CD4-positive, CD25-positive, alpha-beta regulatory T cell (primary cell): ENCODE results near the gene SEH1L. TPM values are rescaled to one million over a fixed set of nuclear protein-coding genes. Genes with fewer than 3 reads are reported as not detected.
"Not testable (repeated sequence)": the region's sequence is repeated elsewhere in the genome, so short reads cannot be mapped to it uniquely, and the experiment has no call there.

Source experiments
- ATAC-seq, 2 donors: fragments of 150-1000 bp; cut with Tn5 transposase; one replicate each; pipeline ENCODE4 v1.10.0; 2021; ENCODE audit warnings: low read depth in 2 of 2, moderate number of reproducible peaks in 2 of 2, moderate library complexity in 1 of 2
- DNase-seq, 3 donors: peaks; one replicate each; pipeline versions ENCODE4 v3.0.0 to v3.0.0-alpha.2; 2012 to 2022; ENCODE audit warnings: mixed read lengths in 1 of 3
- H3K27ac ChIP-seq: one replicate; pipeline ENCODE4 v1.7.0; 2013; ENCODE audit warnings: mild to moderate bottlenecking, low read length; ENCODE audit not compliant: insufficient read depth, poor library complexity, severe bottlenecking
- H3K27me3 ChIP-seq: one replicate; pipeline ENCODE4 v1.7.0; 2013; ENCODE audit warnings: low read length; ENCODE audit not compliant: control insufficient read depth, insufficient read depth
- H3K36me3 ChIP-seq: one replicate; pipeline ENCODE4 v1.7.0; 2013; ENCODE audit warnings: mild to moderate bottlenecking, low read length, moderate library complexity; ENCODE audit not compliant: control insufficient read depth, insufficient read depth
- H3K4me1 ChIP-seq: 2 replicates; pipeline ENCODE4 v1.7.0; 2013; ENCODE audit warnings: mild to moderate bottlenecking, low read length; ENCODE audit not compliant: insufficient read depth, control insufficient read depth, poor library complexity, severe bottlenecking
- H3K4me3 ChIP-seq: one replicate; pipeline ENCODE4 v1.7.0; 2013; ENCODE audit warnings: low read depth, mild to moderate bottlenecking, low read length, moderate library complexity
- H3K9me3 ChIP-seq, 2 experiments: 1 replicate in 1 of 2; 2 replicates in 1 of 2; pipeline ENCODE4 v1.7.0; 2013; ENCODE audit warnings: low read length in 2 of 2, mild to moderate bottlenecking in 1 of 2, moderate library complexity in 1 of 2; ENCODE audit not compliant: control insufficient read depth in 2 of 2
- H3K27ac Mint-ChIP-seq, 3 donors: one replicate each; pipeline ENCODE4 v1.8.0; 2020 to 2022; ENCODE audit warnings: mild to moderate bottlenecking in 3 of 3, mixed read lengths in 3 of 3, moderate library complexity in 2 of 3
- H3K27me3 Mint-ChIP-seq: one replicate; pipeline ENCODE4 v1.8.0; 2022; ENCODE audit warnings: mild to moderate bottlenecking, mixed read lengths
- H3K36me3 Mint-ChIP-seq: one replicate; pipeline ENCODE4 v1.8.0; 2020; ENCODE audit warnings: mixed read lengths
- H3K4me1 Mint-ChIP-seq, 4 donors: one replicate each; pipeline ENCODE4 v1.8.0; 2020 to 2022; ENCODE audit warnings: mixed read lengths in 4 of 4, mild to moderate bottlenecking in 1 of 4
- H3K4me3 Mint-ChIP-seq, 4 donors: one replicate each; pipeline ENCODE4 v1.8.0; 2020 to 2022; ENCODE audit warnings: mild to moderate bottlenecking in 4 of 4, mixed read lengths in 4 of 4, moderate library complexity in 3 of 4
- H3K9me3 Mint-ChIP-seq, 7 donors: one replicate each; pipeline ENCODE4 v1.8.0; 2020 to 2022; ENCODE audit warnings: mixed read lengths in 7 of 7, mild to moderate bottlenecking in 3 of 7, moderate library complexity in 2 of 7
- polyA plus RNA-seq, 4 donors: library from polyadenylated mRNA; unstranded; fragments of 300-500 nt; fragmentation: Illumina TruSeq; gene quantifications; one replicate each; pipeline ENCODE4 v1.2.3, GENCODE V29; 2021
- total RNA-seq: library from RNA; stranded (reverse); gene quantifications from one replicate; pipeline ENCODE4 v1.2.3, GENCODE V29; 2022

The SEH1L gene, protein sequence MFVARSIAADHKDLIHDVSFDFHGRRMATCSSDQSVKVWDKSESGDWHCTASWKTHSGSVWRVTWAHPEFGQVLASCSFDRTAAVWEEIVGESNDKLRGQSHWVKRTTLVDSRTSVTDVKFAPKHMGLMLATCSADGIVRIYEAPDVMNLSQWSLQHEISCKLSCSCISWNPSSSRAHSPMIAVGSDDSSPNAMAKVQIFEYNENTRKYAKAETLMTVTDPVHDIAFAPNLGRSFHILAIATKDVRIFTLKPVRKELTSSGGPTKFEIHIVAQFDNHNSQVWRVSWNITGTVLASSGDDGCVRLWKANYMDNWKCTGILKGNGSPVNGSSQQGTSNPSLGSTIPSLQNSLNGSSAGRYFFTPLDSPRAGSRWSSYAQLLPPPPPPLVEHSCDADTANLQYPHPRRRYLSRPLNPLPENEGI
- 22.0 TPM for total RNA-seq
- polyA plus RNA-seq, result 10 to 100 TPM; 24.2 to 33.1 (median 26.5) TPM

DNA sequence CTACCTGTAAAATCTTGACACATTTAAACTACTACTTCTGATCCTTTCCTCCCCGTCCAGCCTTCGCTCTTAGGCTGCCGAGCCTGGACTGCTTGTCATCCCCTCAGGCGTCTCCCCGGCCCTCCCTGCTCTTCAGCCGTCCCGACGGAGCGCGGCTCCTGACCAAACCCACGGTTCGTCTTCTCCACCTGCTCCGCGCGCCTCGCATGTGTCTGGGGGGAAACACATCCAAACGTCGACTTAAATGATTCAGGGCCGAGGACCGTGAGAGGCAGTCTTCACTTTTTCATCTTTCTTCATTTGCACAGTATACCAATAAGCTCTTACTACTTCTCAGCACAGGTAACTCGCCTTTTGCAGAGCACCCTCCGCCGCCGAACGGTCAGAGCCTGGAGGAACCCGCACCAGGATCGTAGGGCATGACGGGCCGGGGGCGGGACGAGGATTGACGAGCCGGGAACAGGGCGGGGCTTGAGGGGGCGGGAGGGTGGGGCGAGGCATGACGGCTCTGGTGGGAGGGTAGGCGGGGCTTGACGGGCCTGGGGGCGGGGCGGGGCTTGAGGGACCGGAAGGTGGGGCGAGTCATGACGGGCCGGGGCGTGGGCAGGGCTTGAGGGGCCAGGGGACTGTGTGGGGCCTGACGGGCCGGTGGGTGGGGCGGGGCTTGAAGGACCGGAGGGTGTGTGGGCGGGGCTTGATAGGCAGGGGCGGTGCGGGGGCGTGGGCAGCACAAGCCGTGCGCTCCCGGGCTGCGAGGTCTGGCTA, at the start of gene SEH1L:
Gene SEH1L (plus strand): TSS at position 727 of the 765 bp plus-strand sequence. CDS start 111 bp downstream, outside the sequence.
- Histone ChIP-seq H3K9me3 (no peaks in the 10 kb centered on the region), H3K4me3 (peak within 1 kb of the TSS; percentile 78), H3K36me3 (no peaks in the 10 kb centered on the region), H3K27ac (peak within 1 kb of the TSS; percentile 96), H3K4me1 (peaks cover 17% of the 10 kb centered on the region), H3K27me3 (no peaks in the 10 kb centered on the region)
- H3K4me1 Mint-ChIP-seq, result peaks cover 9 to 49% (median 22%) of the 10 kb centered on the region in 4 donors
- H3K27me3 Mint-ChIP-seq, result peaks cover 7% of the 10 kb centered on the region
- H3K36me3 Mint-ChIP-seq, result no peaks in the 10 kb centered on the region
- no peaks in the 10 kb centered on the region for H3K9me3 Mint-ChIP-seq
- ATAC-seq (peak; percentile 86 to 87), DNase-seq (peak; percentile 98)
- peak within 1 kb of the TSS; percentile 93 to 98 (median 96) for H3K4me3 Mint-ChIP-seq
- H3K27ac Mint-ChIP-seq, result peak within 1 kb of the TSS; percentile 98 to 100 (median 99)

DNA sequence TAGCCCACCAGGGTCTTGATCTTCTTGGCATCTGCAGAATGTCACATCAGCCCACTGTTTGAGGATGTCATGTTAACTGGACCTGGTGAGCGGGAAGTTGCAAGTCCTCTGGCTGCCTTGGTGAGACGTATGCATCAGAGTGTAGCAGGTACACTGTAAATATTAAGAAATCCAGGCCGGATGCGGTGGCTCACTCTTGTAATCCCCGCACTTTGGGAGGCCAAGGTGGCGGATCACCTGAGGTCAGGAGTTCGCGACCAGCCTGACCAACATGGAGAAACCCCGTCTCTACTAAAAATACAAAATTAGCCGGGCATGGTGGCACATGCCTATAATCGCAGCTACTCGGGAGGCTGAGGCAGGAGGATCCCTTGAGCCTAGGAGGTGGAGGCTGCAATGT, 46.6 kb upstream of the SEH1L start:
- not testable (repeated sequence) for ATAC-seq, H3K36me3 ChIP-seq, H3K4me3 Mint-ChIP-seq, H3K9me3 Mint-ChIP-seq, H3K27me3 ChIP-seq, H3K9me3 ChIP-seq, H3K27ac ChIP-seq, H3K36me3 Mint-ChIP-seq, H3K4me1 ChIP-seq, H3K4me3 ChIP-seq, H3K27ac Mint-ChIP-seq, H3K4me1 Mint-ChIP-seq, DNase-seq
- H3K27me3 Mint-ChIP-seq, result peaks cover 25% of the 10 kb centered on the region

DNA sequence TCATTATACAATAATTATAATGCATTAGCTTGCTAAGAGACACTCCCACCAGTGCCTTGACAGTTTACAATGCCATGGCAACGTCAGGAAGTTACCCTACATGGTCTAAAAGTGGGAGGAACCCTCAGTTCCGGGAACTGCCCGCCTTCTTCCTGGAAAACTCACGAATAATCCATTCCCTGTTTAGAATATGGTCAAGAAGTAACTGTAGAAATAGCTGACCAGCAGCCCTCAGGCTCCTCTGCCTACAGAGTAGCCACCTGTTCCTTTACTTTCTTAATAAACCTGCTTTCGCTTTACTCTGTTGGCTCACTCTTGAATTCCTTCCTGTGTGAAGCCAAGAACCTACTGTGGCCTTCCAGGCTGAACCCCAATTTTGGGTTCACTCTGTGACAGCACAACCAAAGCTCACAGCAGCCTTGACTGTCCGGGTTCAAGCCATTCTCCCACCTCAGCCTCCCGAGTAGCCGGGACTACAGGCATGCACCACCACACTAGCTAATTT, 43.7 kb upstream of the SEH1L start:
- Mint-ChIP-seq H3K36me3 (no peaks in the 10 kb centered on the region), H3K4me1 (peaks cover 4 to 9% (median 6%) of the 10 kb centered on the region in 4 donors), H3K27me3 (peaks cover 18% of the 10 kb centered on the region), H3K27ac (peak overlapping the region in 2 of 3 donors; percentile 80 to 87), H3K9me3 (no peaks in the 10 kb centered on the region), H3K4me3 (peak overlapping the region in 2 of 4 donors; percentile 41 to 76)
- Histone ChIP-seq H3K9me3 (no peaks in the 10 kb centered on the region), H3K27ac (peak overlapping the region; percentile 1), H3K4me3 (peak overlapping the region; percentile 52), H3K4me1 (peaks cover 3% of the 10 kb centered on the region), H3K36me3 (no peaks in the 10 kb centered on the region), H3K27me3 (peaks cover 4% of the 10 kb centered on the region)
- peak in 1 of 3 donors; percentile 89 for DNase-seq
- ATAC-seq, result peak; percentile 56 to 58

DNA sequence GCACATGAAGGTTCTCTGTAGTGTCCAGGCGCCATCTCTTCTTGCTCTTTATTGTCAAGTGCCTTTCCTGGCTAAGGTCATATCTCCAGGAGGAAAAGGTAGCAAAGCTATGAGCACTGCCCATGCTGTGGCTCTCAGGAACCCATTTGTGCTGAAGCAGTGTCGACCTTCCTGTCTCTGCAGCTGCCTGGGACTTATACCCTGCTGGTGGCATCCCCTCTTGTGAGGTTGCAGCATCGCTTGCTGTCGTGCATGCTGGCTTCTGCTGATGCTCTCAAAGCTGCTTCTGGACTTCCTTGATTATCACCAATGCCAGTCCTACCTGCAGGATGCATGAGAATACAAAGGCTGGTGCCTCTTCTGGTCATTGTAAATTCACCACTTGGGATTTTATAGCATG, 41.7 kb upstream of the SEH1L start:
- Mint-ChIP-seq H3K27me3 (peaks cover 17% of the 10 kb centered on the region), H3K36me3 (no peaks in the 10 kb centered on the region), H3K27ac (no peak overlapping the region), H3K4me1 (peaks cover 4 to 13% (median 9%) of the 10 kb centered on the region in 4 donors), H3K4me3 (no peak overlapping the region), H3K9me3 (peaks cover 0 to 2% (median 0%) of the 10 kb centered on the region in 7 donors)
- H3K27ac ChIP-seq, result no peak overlapping the region
- no peaks in the 10 kb centered on the region for H3K9me3 ChIP-seq
- ATAC-seq (no peak), DNase-seq (no peak)
- H3K4me1 ChIP-seq, result peaks cover 10% of the 10 kb centered on the region
- H3K27me3 ChIP-seq, result peaks cover 4% of the 10 kb centered on the region
- no peaks in the 10 kb centered on the region for H3K36me3 ChIP-seq
- H3K4me3 ChIP-seq, result no peak overlapping the region

DNA sequence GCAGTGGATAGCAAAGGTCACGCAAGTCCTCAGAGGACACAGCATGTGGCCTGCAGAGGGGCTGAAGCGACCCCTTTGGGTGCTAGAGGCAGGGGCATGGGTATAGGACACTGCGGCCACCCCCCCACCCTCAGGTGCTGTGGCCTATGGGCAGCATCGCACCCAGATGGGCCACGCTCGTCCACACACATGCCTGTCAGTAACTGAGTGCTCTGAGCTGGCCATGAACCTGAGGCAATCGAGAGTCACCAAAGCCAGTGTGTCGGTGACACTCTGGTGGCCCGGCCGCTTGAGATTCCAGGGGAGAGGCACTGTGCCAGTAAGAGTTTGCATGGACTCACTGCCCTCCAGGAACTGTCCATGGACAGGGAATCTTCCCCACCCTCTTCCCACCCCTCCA, 41.0 kb upstream of the SEH1L start:
- DNase-seq (no peak), ATAC-seq (no peak)
- H3K4me3 Mint-ChIP-seq, result no peak overlapping the region
- Histone ChIP-seq H3K9me3 (no peaks in the 10 kb centered on the region), H3K27me3 (peaks cover 4% of the 10 kb centered on the region), H3K4me1 (peaks cover 13% of the 10 kb centered on the region), H3K4me3 (no peak overlapping the region), H3K36me3 (no peaks in the 10 kb centered on the region), H3K27ac (no peak overlapping the region)
- H3K4me1 Mint-ChIP-seq, result peaks cover 4 to 15% (median 9%) of the 10 kb centered on the region in 4 donors
- no peaks in the 10 kb centered on the region for H3K36me3 Mint-ChIP-seq
- no peak overlapping the region for H3K27ac Mint-ChIP-seq
- H3K9me3 Mint-ChIP-seq, result peaks cover 0 to 2% (median 0%) of the 10 kb centered on the region in 7 donors
- H3K27me3 Mint-ChIP-seq, result peaks cover 17% of the 10 kb centered on the region

DNA sequence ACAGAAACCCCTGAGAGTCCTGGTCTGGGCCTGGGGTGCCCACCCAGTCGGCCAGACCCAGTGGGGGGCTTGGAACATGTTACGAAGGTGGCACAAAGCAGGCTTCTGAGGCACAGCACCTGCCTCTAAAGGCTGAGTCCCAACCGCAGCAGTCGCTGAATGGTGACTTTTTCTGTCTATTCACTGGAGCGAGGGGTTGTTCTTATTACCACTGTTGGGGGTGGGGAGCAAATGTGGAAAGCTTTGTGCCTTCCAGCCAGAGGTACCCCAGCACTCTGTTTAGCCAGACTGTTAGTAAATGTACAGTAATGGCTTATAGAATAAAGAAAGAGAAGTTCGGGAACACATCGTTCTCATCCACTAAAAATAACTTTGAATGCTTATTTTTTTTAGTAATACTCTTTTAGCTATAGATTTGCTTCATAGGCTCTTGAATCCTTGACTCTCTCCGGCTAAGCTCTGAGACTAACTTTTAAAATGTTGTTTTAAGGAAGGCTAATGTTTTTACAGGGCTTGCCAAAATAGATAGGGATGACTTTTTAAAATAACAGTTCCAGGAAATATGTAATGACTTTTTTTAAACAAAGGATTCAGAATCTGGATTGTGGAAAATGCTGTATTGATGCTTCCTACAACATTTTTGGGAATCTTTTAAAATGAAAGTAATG, 40.4 kb upstream of the SEH1L start:
- ATAC-seq (no peak), DNase-seq (no peak)
- H3K27me3 Mint-ChIP-seq, result peaks cover 16% of the 10 kb centered on the region
- no peaks in the 10 kb centered on the region for H3K36me3 Mint-ChIP-seq
- peaks cover 3 to 15% (median 9%) of the 10 kb centered on the region in 4 donors for H3K4me1 Mint-ChIP-seq
- no peak overlapping the region for H3K4me3 ChIP-seq
- peaks cover 0 to 2% (median 0%) of the 10 kb centered on the region in 7 donors for H3K9me3 Mint-ChIP-seq
- H3K9me3 ChIP-seq, result no peaks in the 10 kb centered on the region
- no peak overlapping the region for H3K27ac Mint-ChIP-seq
- H3K27ac ChIP-seq, result no peak overlapping the region
- H3K4me3 Mint-ChIP-seq, result no peak overlapping the region
- H3K27me3 ChIP-seq, result peaks cover 4% of the 10 kb centered on the region
- H3K4me1 ChIP-seq, result peaks cover 13% of the 10 kb centered on the region
- H3K36me3 ChIP-seq, result no peaks in the 10 kb centered on the region

DNA sequence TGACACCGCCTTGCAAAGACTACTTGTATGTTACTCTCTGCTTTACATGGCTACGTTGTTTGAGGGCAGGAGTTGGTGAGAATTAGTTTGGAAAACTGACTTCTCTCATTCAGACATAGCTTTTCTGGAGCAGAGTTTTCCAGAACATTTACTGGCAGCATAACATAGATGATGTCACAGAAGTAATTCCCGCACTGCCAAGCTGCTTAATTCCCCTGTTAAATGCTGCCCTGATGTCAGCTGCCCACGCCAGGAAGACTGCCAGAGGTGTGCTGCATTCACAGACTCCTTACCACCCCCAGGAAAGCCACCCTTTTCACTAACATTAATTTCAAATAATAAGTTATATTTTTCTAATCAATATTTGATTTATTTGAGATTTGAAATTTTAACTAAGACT, 39.1 kb upstream of the SEH1L start:
- Mint-ChIP-seq H3K27me3 (peaks cover 21% of the 10 kb centered on the region), H3K36me3 (peaks cover 3% of the 10 kb centered on the region), H3K9me3 (peaks cover 0 to 8% (median 3%) of the 10 kb centered on the region in 7 donors), H3K4me1 (peaks cover 0 to 16% (median 9%) of the 10 kb centered on the region in 4 donors), H3K4me3 (no peak overlapping the region), H3K27ac (no peak overlapping the region)
- Histone ChIP-seq H3K27me3 (peaks cover 7% of the 10 kb centered on the region), H3K4me3 (no peak overlapping the region), H3K36me3 (no peaks in the 10 kb centered on the region), H3K4me1 (peaks cover 12% of the 10 kb centered on the region), H3K9me3 (peaks cover 0 to 2% of the 10 kb centered on the region in 2 experiments), H3K27ac (no peak overlapping the region)
- DNase-seq (no peak), ATAC-seq (no peak)
